ENCODE data around the gene MIB2. TPM values are rescaled to one million over a fixed set of nuclear protein-coding genes. Genes with fewer than 3 reads are reported as not detected.

Gene MIB2
- total RNA-seq, 1 experiment from 2014 or later: 38.3 TPM

- no peak for DNase-seq (ENCODE audit: low read depth)
Measured at GRCh38 chr1:1598051-1598719, 17.1 kb upstream of the MIB2 start.

- DNase-seq (ENCODE audit: low read depth): no peak
Measured at GRCh38 chr1:1598720-1599029, 16.6 kb upstream of the MIB2 start.

GRCh38 chr1:1599030-1599934 lies 16.0 kb upstream of the MIB2 start:
- no peak for DNase-seq (ENCODE audit: low read depth)

- no peak for DNase-seq (ENCODE audit: low read depth)
Measured at GRCh38 chr1:1599935-1600860, 15.1 kb upstream of the MIB2 start, which contains the start of gene FNDC10. Gene FNDC10, minus strand, starts transcription at chr1:1600135. Its CDS starts 120 bp downstream, at chr1:1600015.

- no peak for DNase-seq (ENCODE audit: low read depth)
Measured at GRCh38 chr1:1600861-1601563, 14.3 kb upstream of the MIB2 start.

GRCh38 chr1:1601564-1602303 lies 13.6 kb upstream of the MIB2 start:
- DNase-seq (ENCODE audit: low read depth): no peak

- DNase-seq (ENCODE audit: low read depth): no peak
Measured at GRCh38 chr1:1602304-1602967, 12.9 kb upstream of the MIB2 start.

- no peak for DNase-seq (ENCODE audit: low read depth)
Measured at GRCh38 chr1:1602968-1603506, 12.3 kb upstream of the MIB2 start.

GRCh38 chr1:1603671-1604373 lies 11.5 kb upstream of the MIB2 start:
- no peak for DNase-seq (ENCODE audit: low read depth)

GRCh38 chr1:1604374-1605033 lies 10.8 kb upstream of the MIB2 start:
- DNase-seq (ENCODE audit: low read depth): no peak

- DNase-seq (ENCODE audit: low read depth): no peak
Measured at GRCh38 chr1:1605034-1605591, 10.2 kb upstream of the MIB2 start.

GRCh38 chr1:1605724-1606123 lies 9.6 kb upstream of the MIB2 start:
- DNase-seq (ENCODE audit: low read depth): no peak

- DNase-seq (ENCODE audit: low read depth): no peak
Measured at GRCh38 chr1:1606232-1606631, 9.1 kb upstream of the MIB2 start.

GRCh38 chr1:1609822-1610485 lies 5.3 kb upstream of the MIB2 start:
- DNase-seq (ENCODE audit: low read depth): no peak

- no peak for DNase-seq (ENCODE audit: low read depth)
Measured at GRCh38 chr1:1610796-1611195, 4.5 kb upstream of the MIB2 start.

- no peak for DNase-seq (ENCODE audit: low read depth)
Measured at GRCh38 chr1:1612104-1612400, 3.2 kb upstream of the MIB2 start.

- DNase-seq (ENCODE audit: low read depth): no peak
Measured at GRCh38 chr1:1613509-1614082, 1.7 kb upstream of the MIB2 start.
